K562 (cell line): Measurements from ENCODE around the gene RNF145. TPM values are rescaled to one million over a fixed set of nuclear protein-coding genes. Genes with fewer than 3 reads are reported as not detected.

Experiments used
- BACH1 ChIP-seq: fragments of 200-800 bp; sonication (Bioruptor generic); IDR thresholded peaks from 2 replicates; pipeline ENCODE4 v1.6.1; 2016; ENCODE audit warnings: missing genetic modification characterization, missing compliant biosample characterization
- ELF1 ChIP-seq: fragments of 200-800 bp; sonication (Bioruptor generic); IDR thresholded peaks from 2 replicates; pipeline ENCODE4 v1.6.1; 2016; ENCODE audit warnings: missing genetic modification characterization, missing compliant biosample characterization
- FOXP1 ChIP-seq: sonication (generic); formaldehyde crosslinking; IDR thresholded peaks from 2 replicates; pipeline ENCODE4 v1.8.0; 2022; ENCODE audit warnings: mild to moderate bottlenecking, missing genetic modification reagents
- GTF2E2 ChIP-seq: fragments of 200-800 bp; sonication (Bioruptor generic); IDR thresholded peaks from 2 replicates; pipeline ENCODE4 v1.6.1; 2016; ENCODE audit warnings: missing genetic modification characterization, missing compliant biosample characterization
- KLF13 ChIP-seq: fragments of 450-650 bp; IDR thresholded peaks from 2 replicates; pipeline ENCODE4 v1.6.1; 2016; ENCODE audit warnings: missing genetic modification characterization, low read depth, mild to moderate bottlenecking, missing compliant biosample characterization, moderate library complexity, borderline replicate concordance
- MTA2 ChIP-seq: fragments of 450-650 bp; IDR thresholded peaks from 2 replicates; pipeline ENCODE4 v1.6.1; 2016; ENCODE audit warnings: low read depth
- PYGO2 ChIP-seq: fragments of 450-650 bp; IDR thresholded peaks from 2 replicates; pipeline ENCODE4 v1.6.1; 2016; ENCODE audit warnings: mild to moderate bottlenecking, missing genetic modification characterization, moderate library complexity, missing compliant biosample characterization
- RAD21 ChIP-seq, 2 experiments: fragments of 250-450 bp in 1 of 2; fragments of 450-650 bp in 1 of 2; sonication (Bioruptor Pico) in 1 of 2; formaldehyde crosslinking in 1 of 2; IDR thresholded peaks in 1 of 2; conservative IDR thresholded peaks in 1 of 2; 2 replicates each; pipeline versions ENCODE4 v1.4.0 to v1.8.0; 2020 to 2022; ENCODE audit warnings: mild to moderate bottlenecking in 2 of 2, moderate library complexity in 1 of 2
- SMARCB1 ChIP-seq: IDR thresholded peaks from 2 replicates; pipeline ENCODE4 v1.6.1; 2011; ENCODE audit warnings: improper control_type of control experiment, low read depth; ENCODE audit not compliant: insufficient read length
- SOX6 ChIP-seq: fragments of 450-650 bp; IDR thresholded peaks from 2 replicates; pipeline ENCODE4 v1.6.1; 2014; ENCODE audit warnings: mild to moderate bottlenecking
- SRSF9 ChIP-seq: fragments of 200-400 bp; formaldehyde crosslinking; IDR thresholded peaks from 2 replicates; pipeline ENCODE4 v1.6.1; 2017; ENCODE audit warnings: low read depth, low read length, borderline replicate concordance
- TAF1 ChIP-seq: IDR thresholded peaks from 2 replicates; pipeline ENCODE4 v1.6.1; 2011; ENCODE audit warnings: mild to moderate bottlenecking, low read length, moderate library complexity; ENCODE audit not compliant: insufficient read depth, control insufficient read depth, severe bottlenecking; ENCODE audit errors: extremely low read depth
- TEAD1 ChIP-seq, 2 experiments: fragments of 450-650 bp in 1 of 2; sonication (generic) in 1 of 2; formaldehyde crosslinking; IDR thresholded peaks; 2 replicates each; pipeline versions ENCODE4 v1.4.0 to v1.8.0; 2020 to 2022; ENCODE audit warnings: mild to moderate bottlenecking in 2 of 2, missing genetic modification reagents in 1 of 2
- WHSC1 ChIP-seq: IDR thresholded peaks from one replicate; pipeline ENCODE4 v1.6.1; 2012; ENCODE audit warnings: low read length, control low read depth, inconsistent platforms
- ZNF431 ChIP-seq: sonication (generic); formaldehyde crosslinking; IDR thresholded peaks from 2 replicates; pipeline ENCODE4 v1.8.0; 2022; ENCODE audit warnings: mild to moderate bottlenecking, missing genetic modification reagents
- ZNF436 ChIP-seq: fragments of 250-450, 450-650 bp; sonication (Bioruptor Pico); formaldehyde crosslinking; IDR thresholded peaks from 2 replicates; pipeline ENCODE4 v1.7.0; 2020; ENCODE audit warnings: mild to moderate bottlenecking
- ZNF507 ChIP-seq: conservative IDR thresholded peaks from 2 replicates; pipeline ENCODE4 v1.6.1; 2017; ENCODE audit warnings: missing genetic modification characterization, missing compliant biosample characterization
- polyA plus RNA-seq, 8 experiments: library from polyadenylated mRNA; depleted of rRNA in 4 of 8; stranded (reverse) in 5 of 8; unstranded in 3 of 8; fragments of >200 nt; fragmentation: Nextera tagmentation in 2 of 8; fragmentation: Illumina TruSeq in 1 of 8; extraction: Ambion mirVana in 2 of 8; extraction: Trizol in 1 of 8; gene quantifications; 2 replicates each; pipeline versions ENCODE4 v1.2.1 to v1.2.3, GENCODE V29; 2011 to 2014; ENCODE audit warnings: inconsistent platforms in 1 of 8, missing spikeins in 1 of 8
- total RNA-seq, 7 experiments: library from RNA; depleted of rRNA in 6 of 7; stranded (reverse); fragments of >200 nt in 6 of 7; fragmentation: Illumina TruSeq in 2 of 7; extraction: Trizol in 2 of 7; gene quantifications; 2 replicates each; pipeline versions ENCODE4 v1.2.1 to v1.2.3, GENCODE V29; 2011 to 2021; ENCODE audit warnings: low replicate concordance in 1 of 7
- TF ChIP-seq, protein P1 (sequence below), 2 experiments: IDR thresholded peaks; 2 replicates each; pipeline ENCODE4 v1.6.1; 2012; ENCODE audit warnings: improper control_type of control experiment in 2 of 2, low read depth in 2 of 2, low read length in 2 of 2, borderline replicate concordance in 1 of 2
- TF ChIP-seq, protein P2 (sequence below): fragments of 450-650 bp; IDR thresholded peaks from 2 replicates; pipeline ENCODE4 v1.6.1; 2017; ENCODE audit warnings: antibody characterized with exemption
- TF ChIP-seq, protein P3 (sequence below): sonication (generic); formaldehyde crosslinking; IDR thresholded peaks from 2 replicates; pipeline ENCODE4 v1.8.0; 2022; ENCODE audit warnings: mild to moderate bottlenecking, missing genetic modification reagents
- TF ChIP-seq, protein P4 (sequence below): fragments of 450-650 bp; IDR thresholded peaks from 2 replicates; pipeline ENCODE4 v1.6.1; 2014; ENCODE audit warnings: low read depth, mild to moderate bottlenecking, moderate library complexity, borderline replicate concordance

Gene RNF145
- total and polyA plus RNA-seq, 9 of the 15 experiments (the other 6 are each of a cell fraction or from before 2014, with no cell fraction given): 13.6 to 40.7 (median 25.4) TPM

DNA sequence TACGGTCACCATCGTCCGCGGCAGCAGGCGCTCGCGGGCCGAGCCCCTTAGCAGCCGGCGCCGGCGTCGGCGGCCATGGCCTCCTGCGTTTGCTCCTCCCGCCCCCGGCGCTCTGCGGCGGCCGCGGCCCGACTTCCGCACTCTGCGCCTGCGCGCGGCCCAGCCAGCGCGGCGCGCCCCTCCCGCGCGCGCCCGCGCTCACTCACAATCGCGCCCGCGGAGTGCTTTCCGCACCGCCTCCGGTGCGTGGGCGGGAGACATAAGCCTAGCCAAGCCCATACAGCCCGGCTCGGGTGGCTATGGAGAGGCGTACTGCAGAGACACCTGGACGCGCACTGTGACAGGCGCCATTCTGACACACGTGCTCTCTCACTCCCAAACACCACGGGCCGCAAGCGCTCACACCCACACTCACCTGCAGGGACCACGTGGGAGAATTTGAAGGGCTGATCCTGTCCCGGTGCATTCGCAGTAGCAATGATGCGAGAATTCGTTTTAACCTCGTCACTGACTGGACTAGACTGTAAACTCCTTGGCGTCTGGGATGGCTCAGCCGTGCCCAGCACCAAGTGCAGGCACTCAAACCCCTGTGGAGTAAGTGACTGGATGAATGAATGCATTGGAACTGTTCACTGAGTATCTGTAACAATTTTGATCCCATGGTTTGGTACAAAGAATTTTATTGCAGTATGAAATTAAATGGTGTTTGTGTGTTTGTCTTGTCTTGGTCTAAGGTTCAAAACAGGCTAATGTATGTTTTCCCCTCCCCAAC lies at the start of gene RNF145 (continued):
- TF ChIP-seq, protein P1, sequence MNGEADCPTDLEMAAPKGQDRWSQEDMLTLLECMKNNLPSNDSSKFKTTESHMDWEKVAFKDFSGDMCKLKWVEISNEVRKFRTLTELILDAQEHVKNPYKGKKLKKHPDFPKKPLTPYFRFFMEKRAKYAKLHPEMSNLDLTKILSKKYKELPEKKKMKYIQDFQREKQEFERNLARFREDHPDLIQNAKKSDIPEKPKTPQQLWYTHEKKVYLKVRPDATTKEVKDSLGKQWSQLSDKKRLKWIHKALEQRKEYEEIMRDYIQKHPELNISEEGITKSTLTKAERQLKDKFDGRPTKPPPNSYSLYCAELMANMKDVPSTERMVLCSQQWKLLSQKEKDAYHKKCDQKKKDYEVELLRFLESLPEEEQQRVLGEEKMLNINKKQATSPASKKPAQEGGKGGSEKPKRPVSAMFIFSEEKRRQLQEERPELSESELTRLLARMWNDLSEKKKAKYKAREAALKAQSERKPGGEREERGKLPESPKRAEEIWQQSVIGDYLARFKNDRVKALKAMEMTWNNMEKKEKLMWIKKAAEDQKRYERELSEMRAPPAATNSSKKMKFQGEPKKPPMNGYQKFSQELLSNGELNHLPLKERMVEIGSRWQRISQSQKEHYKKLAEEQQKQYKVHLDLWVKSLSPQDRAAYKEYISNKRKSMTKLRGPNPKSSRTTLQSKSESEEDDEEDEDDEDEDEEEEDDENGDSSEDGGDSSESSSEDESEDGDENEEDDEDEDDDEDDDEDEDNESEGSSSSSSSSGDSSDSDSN (IDR thresholded peaks at IDR 0.05; ENCODE audit: borderline replicate concordance in 1 of 2, low read depth in 2 of 2, low read length in 2 of 2): no peak
- TF ChIP-seq TEAD1 (CRISPR knock-in tag; IDR thresholded peaks at IDR 0.05) (peak in 1 of 2 experiments; percentile 73; a peak in 1 of 4 replicates), RAD21 (CRISPR knock-in tag; conservative IDR thresholded peaks at IDR 0.05 in 1 of 2, IDR thresholded peaks at IDR 0.05 in 1 of 2) (0 out of 4 replicates have a peak, but pooled peaks of 1 of the 2 experiments have one; percentile 4), PYGO2 (tag) (peak; percentile 55; the same call in 1 of the 2 replicates), KLF13 (tag) (peak; percentile 86), TAF1 (peak; percentile 78), BACH1 (tag) (peak; percentile 72; the same call in 1 of the 2 replicates), ZNF507 (tag) (no peak), WHSC1 (no peak), SMARCB1 (no peak), SOX6 (peak; percentile 52), SRSF9 (no peak), MTA2 (peak; percentile 28; the same call in 1 of the 2 replicates), FOXP1 (CRISPR knock-in tag) (peak; percentile 73; the same call in 1 of the 2 replicates), GTF2E2 (tag) (peak; percentile 68; the same call in 1 of the 2 replicates), ZNF436 (no peak), ZNF431 (CRISPR knock-in tag) (peak; percentile 54; the same call in 1 of the 2 replicates), ELF1 (tag) (peak; percentile 53; the same call in 1 of the 2 replicates)
- TF ChIP-seq, protein P2, sequence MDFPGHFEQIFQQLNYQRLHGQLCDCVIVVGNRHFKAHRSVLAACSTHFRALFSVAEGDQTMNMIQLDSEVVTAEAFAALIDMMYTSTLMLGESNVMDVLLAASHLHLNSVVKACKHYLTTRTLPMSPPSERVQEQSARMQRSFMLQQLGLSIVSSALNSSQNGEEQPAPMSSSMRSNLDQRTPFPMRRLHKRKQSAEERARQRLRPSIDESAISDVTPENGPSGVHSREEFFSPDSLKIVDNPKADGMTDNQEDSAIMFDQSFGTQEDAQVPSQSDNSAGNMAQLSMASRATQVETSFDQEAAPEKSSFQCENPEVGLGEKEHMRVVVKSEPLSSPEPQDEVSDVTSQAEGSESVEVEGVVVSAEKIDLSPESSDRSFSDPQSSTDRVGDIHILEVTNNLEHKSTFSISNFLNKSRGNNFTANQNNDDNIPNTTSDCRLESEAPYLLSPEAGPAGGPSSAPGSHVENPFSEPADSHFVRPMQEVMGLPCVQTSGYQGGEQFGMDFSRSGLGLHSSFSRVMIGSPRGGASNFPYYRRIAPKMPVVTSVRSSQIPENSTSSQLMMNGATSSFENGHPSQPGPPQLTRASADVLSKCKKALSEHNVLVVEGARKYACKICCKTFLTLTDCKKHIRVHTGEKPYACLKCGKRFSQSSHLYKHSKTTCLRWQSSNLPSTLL: no peak
- TF ChIP-seq, protein P3, sequence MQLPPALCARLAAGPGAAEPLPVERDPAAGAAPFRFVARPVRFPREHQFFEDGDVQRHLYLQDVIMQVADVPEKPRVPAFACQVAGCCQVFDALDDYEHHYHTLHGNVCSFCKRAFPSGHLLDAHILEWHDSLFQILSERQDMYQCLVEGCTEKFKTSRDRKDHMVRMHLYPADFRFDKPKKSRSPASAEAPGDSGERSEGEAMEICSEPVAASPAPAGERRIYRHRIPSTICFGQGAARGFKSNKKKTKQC: peak; percentile 85
- TF ChIP-seq, protein P4, sequence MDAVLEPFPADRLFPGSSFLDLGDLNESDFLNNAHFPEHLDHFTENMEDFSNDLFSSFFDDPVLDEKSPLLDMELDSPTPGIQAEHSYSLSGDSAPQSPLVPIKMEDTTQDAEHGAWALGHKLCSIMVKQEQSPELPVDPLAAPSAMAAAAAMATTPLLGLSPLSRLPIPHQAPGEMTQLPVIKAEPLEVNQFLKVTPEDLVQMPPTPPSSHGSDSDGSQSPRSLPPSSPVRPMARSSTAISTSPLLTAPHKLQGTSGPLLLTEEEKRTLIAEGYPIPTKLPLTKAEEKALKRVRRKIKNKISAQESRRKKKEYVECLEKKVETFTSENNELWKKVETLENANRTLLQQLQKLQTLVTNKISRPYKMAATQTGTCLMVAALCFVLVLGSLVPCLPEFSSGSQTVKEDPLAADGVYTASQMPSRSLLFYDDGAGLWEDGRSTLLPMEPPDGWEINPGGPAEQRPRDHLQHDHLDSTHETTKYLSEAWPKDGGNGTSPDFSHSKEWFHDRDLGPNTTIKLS: peak; percentile 61; the same call in 1 of the 2 replicates
